ENCODE results near the gene DNAAF1.

- TF ChIP-seq CTCF (IDR thresholded peaks at IDR 0.05) (no peak), POLR2A (IDR thresholded peaks at IDR 0.05) (no peak)
Measured at GRCh38 chr16:84153660-84154214, 8.6 kb downstream of the DNAAF1 start.

Data from heart left ventricle (tissue), 13 donors.